NOMO-1 treated with DMSO at 0.1 percent for 48 hours (cell line): ENCODE data around the gene BRMS1L.
A peak's percentile ranks its signal among the peaks of the same experiment; 100 is the strongest.
"Not testable (repeated sequence)": the region's sequence is repeated elsewhere in the genome, so short reads cannot be mapped to it uniquely, and the experiment has no call there.

Experiments
- DNase-seq: peaks from one replicate; lab custom pipeline; 2025; ENCODE audit not compliant: unreplicated experiment; lab: John Stamatoyannopoulos, UW

BRMS1L gene

DNA sequence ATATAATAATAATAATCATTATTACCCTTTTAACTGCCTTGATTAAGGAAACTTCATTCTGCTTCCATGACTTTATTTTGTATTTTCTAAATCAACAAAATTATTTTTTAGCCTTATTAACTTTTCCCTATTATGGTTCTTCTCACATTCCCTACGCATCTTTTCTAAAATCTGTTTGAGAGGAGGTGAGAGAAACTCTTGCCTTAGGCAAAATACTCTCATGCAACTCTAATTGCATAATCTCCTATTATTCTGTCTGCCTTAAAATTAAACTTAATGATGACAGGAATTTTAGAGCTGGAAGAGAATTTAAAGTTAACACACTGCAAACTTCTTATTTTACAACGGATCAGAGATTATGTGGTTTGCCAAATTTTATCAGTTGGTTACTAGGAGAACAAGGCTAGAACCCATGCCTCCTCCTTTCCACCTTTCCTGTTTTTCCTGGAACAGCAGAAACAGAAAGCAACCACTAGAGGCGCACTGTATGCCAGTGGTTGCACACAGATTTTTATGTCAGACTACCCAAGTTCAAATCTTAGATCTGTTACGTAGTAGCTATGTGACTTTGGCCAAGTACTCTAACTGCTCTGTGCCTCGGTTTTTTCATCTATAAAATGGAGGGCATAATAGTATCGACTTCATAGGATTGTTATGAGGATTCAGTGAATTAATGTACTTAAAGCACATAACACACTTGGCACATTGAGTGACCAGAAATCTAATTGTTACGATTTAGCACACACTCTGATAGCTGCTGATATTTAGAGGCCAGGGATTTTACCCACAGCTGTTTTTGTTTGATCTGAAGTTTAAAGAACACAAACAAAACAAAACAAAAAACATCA is 4.3 kb upstream of the BRMS1L start:
- no peak for DNase-seq

- no peak for DNase-seq
These were observed 3.6 kb upstream of the BRMS1L start for GRCh38 chr14:35822501-35822900.

GRCh38 chr14:35824446-35825165 is 1.5 kb upstream of the BRMS1L start:
- not testable (repeated sequence) for DNase-seq

DNA sequence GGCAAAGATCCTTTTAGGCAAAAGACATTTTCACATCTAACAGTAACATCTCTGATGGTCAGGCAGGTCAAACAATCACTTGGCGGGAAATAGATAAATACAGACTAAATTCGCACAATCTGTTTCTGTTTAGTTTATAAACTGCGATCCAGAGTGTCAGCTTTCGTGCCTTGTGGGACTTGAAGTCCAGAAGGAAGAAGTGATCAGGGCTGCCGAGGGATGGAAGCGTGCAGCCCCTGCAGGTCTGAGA is 245 bp upstream of the BRMS1L start:
- DNase-seq, result no peak

- DNase-seq, result no peak
These were observed 846 bp downstream of the BRMS1L start for GRCh38 chr14:35826952-35827416.

GRCh38 chr14:35827678-35828472 is 1.7 kb downstream of the BRMS1L start:
- DNase-seq, result no peak

DNA sequence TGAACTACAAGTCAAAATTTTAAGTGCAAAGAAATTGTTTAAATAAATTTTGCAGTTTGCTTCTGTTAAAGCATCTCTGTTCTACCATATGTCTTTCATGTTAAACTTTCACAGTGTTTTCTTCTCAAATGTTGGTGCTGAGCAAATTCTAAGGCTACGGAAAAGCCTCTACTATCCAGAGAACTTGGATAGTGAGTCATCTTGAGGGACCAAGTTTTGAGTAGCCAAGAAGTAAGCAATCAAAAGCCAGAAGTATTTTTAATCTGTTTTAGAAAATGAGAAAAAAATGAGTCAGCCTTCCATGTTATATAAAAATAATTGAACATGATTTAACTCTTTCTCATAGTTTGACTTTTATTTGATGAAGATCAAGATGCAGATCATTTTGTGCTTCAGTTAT is 3.3 kb downstream of the BRMS1L start:
- DNase-seq, result no peak

GRCh38 chr14:35835208-35835982 is 9.3 kb downstream of the BRMS1L start:
- no peak for DNase-seq

GRCh38 chr14:35841704-35842103 is 15.6 kb downstream of the BRMS1L start:
- not testable (repeated sequence) for DNase-seq

GRCh38 chr14:35842245-35842644 is 16.1 kb downstream of the BRMS1L start:
- not testable (repeated sequence) for DNase-seq

DNA sequence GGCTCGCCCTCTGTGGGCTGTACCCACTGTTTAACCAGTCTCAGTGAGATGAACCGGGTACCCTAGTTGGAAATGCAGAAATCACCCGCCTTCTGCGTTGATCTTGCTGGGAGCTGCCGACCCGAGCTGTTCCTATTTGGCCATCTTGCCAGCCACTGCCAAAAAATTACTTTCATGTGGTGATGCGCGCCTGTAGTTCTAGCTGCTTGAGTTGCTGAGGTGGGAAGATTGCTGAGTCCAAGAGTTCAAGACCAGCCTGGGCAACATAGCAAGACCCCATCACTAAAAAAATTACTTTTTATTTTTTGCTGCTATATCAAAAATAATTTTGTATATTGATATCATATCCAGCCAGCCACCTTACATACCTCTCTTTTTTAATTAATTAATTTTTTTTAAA is 18.4 kb downstream of the BRMS1L start:
- no peak for DNase-seq

GRCh38 chr14:35847636-35848035 is 21.5 kb downstream of the BRMS1L start:
- DNase-seq, result no peak

DNA sequence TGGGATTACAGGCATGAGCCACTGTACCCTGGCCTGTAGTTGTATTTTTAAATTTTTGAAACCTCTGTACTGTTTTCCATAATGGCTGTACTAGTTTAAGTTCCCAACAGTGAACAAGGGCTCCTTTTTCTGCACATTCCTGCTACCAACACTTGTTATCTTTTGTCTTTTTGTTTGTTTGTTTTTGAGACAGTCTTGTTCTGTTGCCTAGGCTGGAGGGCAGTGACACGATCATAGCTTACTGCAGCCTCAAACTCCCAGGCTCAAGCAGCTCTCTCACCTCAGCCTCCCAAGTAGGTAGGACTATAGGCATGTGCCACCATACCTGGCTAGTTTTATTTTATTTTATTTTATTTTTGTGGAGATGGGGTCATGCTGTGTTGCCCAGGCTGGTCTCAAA is 23.0 kb downstream of the BRMS1L start:
- no peak for DNase-seq

GRCh38 chr14:35851823-35852222 is 25.7 kb downstream of the BRMS1L start:
- DNase-seq, result no peak

GRCh38 chr14:35853225-35853624 is 27.1 kb downstream of the BRMS1L start:
- DNase-seq, result no peak

GRCh38 chr14:35854696-35855270 is 28.6 kb downstream of the BRMS1L start:
- no peak for DNase-seq

- DNase-seq, result peak; percentile 52
These were observed 29.8 kb downstream of the BRMS1L start for GRCh38 chr14:35855876-35856481.

- DNase-seq, result no peak
These were observed 32.5 kb downstream of the BRMS1L start for GRCh38 chr14:35858521-35859209.

DNA sequence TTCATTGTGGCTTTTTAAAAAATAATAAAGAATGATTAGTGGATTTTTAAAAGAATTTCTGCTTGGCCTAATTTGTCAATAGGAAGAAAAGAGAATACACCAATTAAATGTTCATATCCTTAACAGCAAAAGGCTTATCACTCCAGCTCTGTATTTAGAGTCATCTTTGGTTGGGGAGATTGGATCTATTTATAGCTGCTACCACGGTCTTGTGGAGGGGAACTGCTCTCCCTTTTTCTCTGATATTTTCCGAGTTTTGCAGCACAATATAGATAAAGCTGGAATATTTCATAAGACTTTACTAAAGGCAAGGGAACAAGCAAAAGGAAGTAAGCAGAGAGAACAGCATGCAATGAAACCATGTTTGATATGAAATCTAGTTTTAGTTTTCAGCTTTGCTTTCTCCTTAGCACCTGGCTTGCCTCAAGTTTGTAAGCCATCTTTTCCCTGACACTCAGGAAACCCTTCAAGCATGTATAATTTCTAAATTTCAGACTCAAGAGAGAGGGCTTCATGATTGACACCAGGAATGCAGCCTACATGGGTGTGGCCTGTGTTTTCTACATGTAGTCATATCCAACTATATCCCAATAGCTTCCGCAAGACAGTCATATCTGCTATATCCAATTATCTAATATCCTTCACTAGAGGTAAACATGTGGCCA is 35.2 kb downstream of the BRMS1L start:
- no peak for DNase-seq
